Measurements from ENCODE around the gene CEPT1. TPM values are rescaled to one million over a fixed set of nuclear protein-coding genes. Genes with fewer than 3 reads are reported as not detected.

CEPT1 gene
- total RNA-seq, 1 experiment from 2014 or later = 34.2 TPM

- no peak overlapping the region for H3K27ac ChIP-seq (ENCODE audit: low read depth, low read length)
- no peak overlapping the region for H3K4me3 ChIP-seq (replicated peaks in 1 of 2; ENCODE audit: low read depth in 1 of 2, low read length in 2 of 2)
- DNase-seq (ENCODE audit: low read depth, low spot score) (no peak), ATAC-seq (no peak)
- RAD21 ChIA-PET (ENCODE audit: low non-redundant PET in 1 of 2, low total read pairs in 2 of 2, uncharacterized antibody in 2 of 2, unreplicated experiment in 2 of 2) = no interaction called here
- H2AFZ ChIP-seq (ENCODE audit: low read depth, low read length, poor library complexity, severe bottlenecking) = no peak overlapping the region
- peaks cover 6 to 8% of the 10 kb centered on the region in 2 experiments; a peak in 2 of 4 replicates for H3K36me3 ChIP-seq (ENCODE audit: control insufficient read depth in 1 of 2, insufficient read depth in 2 of 2, low read length in 2 of 2)
- no peaks in the 10 kb centered on the region for H3K9me2 ChIP-seq (ENCODE audit: insufficient read depth)
- H3K9me3 ChIP-seq (ENCODE audit: control insufficient read depth in 1 of 2, insufficient read depth in 1 of 2, low read depth in 1 of 2, low read length in 2 of 2) = no peaks in the 10 kb centered on the region
- H4K20me1 ChIP-seq (ENCODE audit: insufficient read depth) = peaks cover 3% of the 10 kb centered on the region; the same call in 1 of the 2 replicates
- no peak overlapping the region for H3K4me2 ChIP-seq (ENCODE audit: low read length)
- intact Hi-C loops (cut with micrococcal nuclease) = no loop called here
- TF ChIP-seq TCF7L2 (IDR thresholded peaks at IDR 0.05; ENCODE audit: borderline replicate concordance, extremely low read depth, insufficient read depth, insufficient read length) = no peak
- no peak for TF ChIP-seq FOSL1 (IDR thresholded peaks at IDR 0.05; ENCODE audit: low read depth)
- TF ChIP-seq CBX3 (IDR thresholded peaks at IDR 0.05; ENCODE audit: low read depth) = no peak
- no peak for TF ChIP-seq ZBTB33 (IDR thresholded peaks at IDR 0.05; ENCODE audit: extremely low read depth, insufficient replicate concordance, low read length)
- no peak for TF ChIP-seq EZH2phosphoT487 (IDR thresholded peaks at IDR 0.05; ENCODE audit: borderline replicate concordance)
- TF ChIP-seq POLR2AphosphoS5 (IDR thresholded peaks at IDR 0.05; ENCODE audit: low read depth, low read length) = no peak
- TF ChIP-seq ZFX (IDR thresholded peaks at IDR 0.05) = no peak
- no peak for TF ChIP-seq ATF3 (IDR thresholded peaks at IDR 0.05)
- no peak for TF ChIP-seq REST (IDR thresholded peaks at IDR 0.05; ENCODE audit: low read depth)
- BruUV-seq (replicated peaks) = no TSS peak
- no peaks in the 10 kb centered on the region for H3K27me3 ChIP-seq (ENCODE audit: insufficient read depth, low read length)
- H3K9ac ChIP-seq (ENCODE audit: low read length) = no peak overlapping the region
- no peaks in the 10 kb centered on the region for H3K4me1 ChIP-seq (ENCODE audit: control insufficient read depth in 1 of 2, insufficient read depth in 2 of 2, low read length in 2 of 2)
- CTCF ChIA-PET = no interaction called here
- POLR2A ChIA-PET = no interaction called here
- 0 out of 2 replicates have a peak, but pooled peaks cover 4% of the 10 kb centered on the region for H3K79me2 ChIP-seq (ENCODE audit: insufficient read depth, low read length)
Measured at GRCh38 chr1:111172463-111172862, 32.4 kb downstream of the CEPT1 start.
